T-helper 2 cell treated with Interferon-gamma antibody and Interleukin-4, amounts not matched to agents 5 μg/mL and 100 μg/mL, for 36 hours (primary cell): ENCODE results near the gene TMEM98.
A peak's percentile ranks its signal among the peaks of the same experiment; 100 is the strongest.
"Not testable (repeated sequence)": the region's sequence is repeated elsewhere in the genome, so short reads cannot be mapped to it uniquely, and the experiment has no call there.

ENCODE experiments used
- DNase-seq: peaks from one replicate; pipeline ENCODE4 v3.0.0; 2021; ENCODE audit warnings: low spot score
- H3K27ac Mint-ChIP-seq: one replicate; pipeline ENCODE4 v1.8.0; 2021; ENCODE audit warnings: mild to moderate bottlenecking, mixed read lengths
- H3K27me3 Mint-ChIP-seq: one replicate; pipeline ENCODE4 v1.8.0; 2021; ENCODE audit warnings: low read depth, mixed read lengths
- H3K36me3 Mint-ChIP-seq: one replicate; pipeline ENCODE4 v1.8.0; 2021; ENCODE audit warnings: low read depth, mixed read lengths
- H3K4me1 Mint-ChIP-seq: one replicate; pipeline ENCODE4 v1.8.0; 2021; ENCODE audit warnings: low read depth, mixed read lengths
- H3K4me3 Mint-ChIP-seq: one replicate; pipeline ENCODE4 v1.8.0; 2022; ENCODE audit warnings: mild to moderate bottlenecking, moderate library complexity, mixed read lengths
- H3K9me3 Mint-ChIP-seq: one replicate; pipeline ENCODE4 v1.8.0; 2021; ENCODE audit warnings: mixed read lengths

The TMEM98 gene

DNA sequence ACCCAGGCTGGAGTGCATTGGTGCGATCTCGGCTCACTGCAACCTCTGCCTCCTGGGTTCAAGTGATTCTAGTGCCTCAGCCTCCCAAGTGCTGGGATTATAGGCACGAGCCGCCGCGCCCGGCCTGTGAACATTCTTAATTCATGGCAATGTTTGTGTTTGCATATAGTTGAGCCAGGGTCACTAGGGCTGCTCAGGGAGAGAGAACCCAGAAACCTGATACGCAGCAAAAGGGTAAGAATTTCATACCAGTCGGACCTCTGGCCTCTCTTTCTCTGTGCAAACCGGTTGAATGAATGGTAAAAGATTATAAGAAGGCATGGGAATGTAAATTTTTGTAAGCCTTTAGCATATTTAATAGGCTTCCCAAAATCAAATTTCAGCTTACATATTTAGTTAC lies 6.9 kb upstream of the TMEM98 start:
- H3K9me3 Mint-ChIP-seq: no peaks in the 10 kb centered on the region
- H3K27me3 Mint-ChIP-seq: peaks cover 3% of the 10 kb centered on the region
- DNase-seq: no peak
- H3K4me3 Mint-ChIP-seq: no peak overlapping the region
- H3K4me1 Mint-ChIP-seq: peaks cover 19% of the 10 kb centered on the region
- H3K36me3 Mint-ChIP-seq: no peaks in the 10 kb centered on the region
- no peak overlapping the region for H3K27ac Mint-ChIP-seq

DNA sequence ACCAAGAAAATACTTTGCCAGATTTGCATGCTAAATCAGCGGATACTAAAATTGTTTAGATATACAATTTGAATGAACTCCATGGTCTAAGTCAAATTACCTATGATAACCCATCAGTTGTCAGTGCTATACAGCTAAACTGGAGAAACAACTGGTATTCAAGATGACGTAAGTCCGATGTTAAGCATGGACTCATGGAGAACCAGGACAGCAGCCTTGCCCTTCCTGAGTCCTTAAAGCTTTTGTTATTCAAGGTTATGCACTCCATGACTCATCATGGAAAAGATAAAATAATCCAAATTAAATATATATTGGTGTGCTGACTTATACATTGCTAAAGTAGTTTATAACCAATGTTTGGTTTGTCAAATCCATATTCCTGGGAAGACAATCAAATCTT lies 4.0 kb upstream of the TMEM98 start:
- H3K4me3 Mint-ChIP-seq, H3K27ac Mint-ChIP-seq, H3K4me1 Mint-ChIP-seq, H3K36me3 Mint-ChIP-seq, DNase-seq, H3K9me3 Mint-ChIP-seq: not testable (repeated sequence)
- peaks cover 11% of the 10 kb centered on the region for H3K27me3 Mint-ChIP-seq

DNA sequence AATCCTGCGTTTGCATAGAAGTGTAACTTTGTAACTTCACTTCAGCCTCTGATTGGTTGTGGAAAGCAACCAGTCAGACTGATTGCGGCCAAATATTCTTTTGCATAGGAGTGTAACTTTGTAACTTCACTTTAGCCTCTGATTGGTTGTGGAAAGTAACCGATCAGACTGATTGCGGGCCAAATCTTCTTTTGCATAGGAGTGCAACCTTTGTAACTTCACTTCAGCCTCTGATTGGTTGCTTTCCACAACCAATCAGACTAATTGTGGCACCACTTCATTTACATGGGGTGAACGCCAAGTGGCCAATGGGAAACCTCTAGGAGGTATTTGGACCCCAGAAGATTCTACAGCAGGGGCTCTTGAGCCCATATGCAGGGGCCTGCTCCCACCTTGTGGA lies 1.8 kb upstream of the TMEM98 start:
- peaks cover 22% of the 10 kb centered on the region for H3K27me3 Mint-ChIP-seq

DNA sequence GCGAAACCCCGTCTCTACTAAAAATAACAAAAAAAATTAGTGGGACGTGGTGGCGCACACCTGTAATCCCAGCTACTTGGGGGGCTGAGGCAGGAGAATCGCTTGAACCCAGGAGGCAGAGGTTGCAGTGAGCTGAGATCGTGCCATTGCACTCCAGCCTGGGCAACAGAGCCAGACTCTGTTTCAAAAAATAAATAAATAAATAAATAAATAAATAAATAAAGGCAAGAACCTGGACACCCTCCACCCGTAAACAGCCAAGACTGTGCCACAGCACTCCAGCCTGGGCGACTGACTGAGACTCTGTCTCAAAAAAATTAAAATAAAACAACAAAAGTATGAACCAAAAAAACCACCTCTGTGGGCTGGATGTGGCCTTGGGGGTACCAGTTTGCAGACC lies 1.2 kb upstream of the TMEM98 start:
- H3K27ac Mint-ChIP-seq, H3K9me3 Mint-ChIP-seq, DNase-seq, H3K36me3 Mint-ChIP-seq, H3K4me3 Mint-ChIP-seq, H3K4me1 Mint-ChIP-seq: not testable (repeated sequence)
- peaks cover 27% of the 10 kb centered on the region for H3K27me3 Mint-ChIP-seq

More for the DNA sequence above, 1.8 kb upstream of the TMEM98 start:
- Mint-ChIP-seq H3K4me3 (no peak overlapping the region), H3K9me3 (no peaks in the 10 kb centered on the region), H3K4me1 (peaks cover 6% of the 10 kb centered on the region), H3K36me3 (no peaks in the 10 kb centered on the region), H3K27ac (no peak overlapping the region)
- DNase-seq: no peak

DNA sequence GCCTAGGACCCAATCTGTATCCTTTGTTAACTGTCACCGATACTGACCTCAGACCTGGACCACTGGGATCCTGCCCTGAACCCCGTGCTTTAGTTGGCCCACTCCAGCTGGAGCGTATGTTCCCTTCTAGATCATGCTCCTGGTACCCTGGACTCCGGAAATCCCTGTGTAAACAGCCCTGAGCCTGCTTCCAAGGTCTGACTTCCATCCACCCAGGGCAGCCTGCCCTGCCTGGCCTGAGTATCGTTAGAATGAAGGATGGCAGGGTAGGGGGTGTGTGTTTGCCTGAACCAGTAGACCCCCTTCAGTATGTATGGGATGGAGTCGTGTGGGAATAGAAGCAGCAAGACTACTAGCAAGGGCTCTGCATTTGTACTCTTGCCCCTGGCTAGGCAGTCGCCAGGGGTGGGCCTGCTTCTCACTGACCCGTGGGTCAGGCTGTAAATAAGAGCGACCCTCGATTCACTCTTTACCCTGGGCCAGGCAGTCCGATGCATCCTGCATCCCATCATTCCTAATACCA lies 691 bp upstream of the TMEM98 start:
- Mint-ChIP-seq H3K4me1 (peaks cover 6% of the 10 kb centered on the region), H3K36me3 (no peaks in the 10 kb centered on the region), H3K4me3 (peak overlapping the region; percentile 73), H3K9me3 (no peaks in the 10 kb centered on the region), H3K27me3 (peaks cover 27% of the 10 kb centered on the region), H3K27ac (no peak overlapping the region)
- DNase-seq: no peak

DNA sequence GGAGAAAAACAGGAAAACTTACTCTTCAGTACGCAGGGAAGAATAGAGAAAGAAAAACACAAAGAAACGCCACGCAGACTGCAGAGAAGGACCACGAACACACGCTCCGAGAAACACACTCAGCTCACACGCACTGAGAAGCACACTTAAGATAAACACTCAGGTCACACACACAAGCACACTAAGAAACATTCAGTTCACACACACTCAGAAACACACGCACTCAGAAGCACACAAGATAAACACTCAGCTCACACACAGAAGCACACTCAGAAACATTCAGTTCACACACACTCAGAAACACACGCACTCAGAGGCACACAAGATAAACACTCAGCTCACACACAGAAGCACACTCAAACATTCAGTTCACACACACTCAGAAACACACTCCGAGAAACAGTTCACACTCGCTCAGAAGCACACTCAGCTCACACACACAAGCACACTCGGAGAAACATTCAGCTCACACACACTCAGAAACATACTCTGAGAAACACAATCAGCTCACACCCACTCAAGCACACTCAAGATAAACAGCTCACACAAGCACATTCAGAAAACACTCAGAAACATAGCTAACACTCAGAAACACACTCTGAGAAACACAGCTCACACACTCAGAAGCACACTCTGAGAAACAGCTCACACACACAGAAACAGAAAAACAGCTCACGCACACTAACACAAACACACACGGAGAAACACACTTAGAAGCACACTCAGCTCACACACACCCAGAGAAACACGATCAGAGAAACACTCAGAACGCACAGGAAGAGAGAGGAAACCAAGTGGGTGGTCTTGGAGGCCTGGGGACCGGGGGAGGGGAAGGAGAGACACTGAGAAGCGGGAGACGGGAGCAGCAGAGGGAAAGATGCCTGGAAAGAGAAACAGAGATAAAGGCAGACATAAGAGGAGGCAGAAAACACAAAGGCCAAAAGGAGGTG lies 908 bp downstream of the TMEM98 start:
- H3K27me3 Mint-ChIP-seq: peaks cover 31% of the 10 kb centered on the region
- no peaks in the 10 kb centered on the region for H3K9me3 Mint-ChIP-seq
- H3K36me3 Mint-ChIP-seq: no peaks in the 10 kb centered on the region
- DNase-seq: no peak
- H3K4me3 Mint-ChIP-seq: no peak overlapping the region
- H3K27ac Mint-ChIP-seq: no peak overlapping the region
- peaks cover 6% of the 10 kb centered on the region for H3K4me1 Mint-ChIP-seq

DNA sequence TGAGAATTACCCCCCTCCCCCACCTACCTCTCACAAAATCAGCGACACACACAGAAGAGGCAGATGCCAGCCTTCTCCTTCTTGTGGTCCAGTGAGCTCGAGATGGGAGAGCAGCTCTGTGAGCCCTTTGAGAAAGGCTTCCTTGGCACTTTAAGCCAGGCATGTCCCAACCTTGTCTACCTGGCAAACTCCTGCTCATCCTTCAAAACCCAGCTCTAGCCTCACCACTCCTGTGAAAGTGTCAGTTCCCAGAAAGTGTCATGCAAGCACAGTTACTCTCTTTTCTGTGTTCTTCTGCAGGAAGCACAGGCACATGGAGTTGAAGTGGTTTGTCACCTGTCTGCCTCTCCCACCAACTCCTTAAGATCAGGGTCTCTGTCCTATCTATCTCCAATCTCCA lies 1.6 kb downstream of the TMEM98 start:
- Mint-ChIP-seq H3K27ac (no peak overlapping the region), H3K4me1 (peaks cover 6% of the 10 kb centered on the region), H3K9me3 (no peaks in the 10 kb centered on the region), H3K27me3 (peaks cover 32% of the 10 kb centered on the region), H3K36me3 (no peaks in the 10 kb centered on the region), H3K4me3 (no peak overlapping the region)
- no peak for DNase-seq

DNA sequence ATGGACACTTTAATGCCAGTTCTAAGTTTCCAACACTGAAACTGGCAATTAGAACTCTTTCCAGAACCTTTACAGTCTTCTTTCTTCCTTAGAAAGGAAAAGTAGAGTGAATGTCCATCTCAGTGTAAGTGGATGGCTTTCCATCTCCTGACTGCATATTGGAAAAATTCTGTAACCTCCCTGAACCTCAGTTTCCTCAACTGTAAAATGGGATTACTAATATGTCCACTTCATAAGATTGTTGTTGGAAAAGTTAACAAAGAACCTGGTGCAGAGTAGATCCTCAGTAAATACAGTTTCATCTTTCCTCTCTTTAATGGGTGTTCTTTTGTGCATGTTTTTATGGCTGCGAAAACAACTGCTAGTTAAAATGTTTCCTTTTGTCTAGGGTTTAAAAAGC lies 2.6 kb downstream of the TMEM98 start:
- no peak for DNase-seq
- H3K4me3 Mint-ChIP-seq: no peak overlapping the region
- H3K27me3 Mint-ChIP-seq: peaks cover 30% of the 10 kb centered on the region
- H3K4me1 Mint-ChIP-seq: peaks cover 6% of the 10 kb centered on the region
- no peaks in the 10 kb centered on the region for H3K36me3 Mint-ChIP-seq
- no peak overlapping the region for H3K27ac Mint-ChIP-seq
- H3K9me3 Mint-ChIP-seq: no peaks in the 10 kb centered on the region

DNA sequence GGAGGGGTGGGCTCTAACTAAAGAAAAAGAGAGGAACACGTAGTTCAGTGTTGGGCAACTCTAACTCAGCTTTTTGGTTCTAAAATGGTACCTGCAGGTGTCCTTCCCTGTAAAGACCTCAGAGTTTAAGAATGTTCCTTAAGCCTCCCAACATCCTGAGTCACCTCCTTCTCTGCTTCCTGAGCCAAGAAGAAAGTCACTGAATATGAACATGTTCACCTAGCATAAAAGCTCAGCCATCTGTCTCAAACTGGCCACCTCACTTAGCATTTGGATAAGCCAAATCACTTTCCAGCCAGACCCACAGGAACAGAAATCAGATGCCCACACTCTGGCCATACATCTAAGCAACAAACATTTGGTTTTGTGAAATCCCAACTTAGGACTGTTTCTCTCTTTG lies 3.7 kb downstream of the TMEM98 start:
- Mint-ChIP-seq H3K27me3 (peaks cover 29% of the 10 kb centered on the region), H3K4me3 (no peak overlapping the region)
- DNase-seq: no peak

DNA sequence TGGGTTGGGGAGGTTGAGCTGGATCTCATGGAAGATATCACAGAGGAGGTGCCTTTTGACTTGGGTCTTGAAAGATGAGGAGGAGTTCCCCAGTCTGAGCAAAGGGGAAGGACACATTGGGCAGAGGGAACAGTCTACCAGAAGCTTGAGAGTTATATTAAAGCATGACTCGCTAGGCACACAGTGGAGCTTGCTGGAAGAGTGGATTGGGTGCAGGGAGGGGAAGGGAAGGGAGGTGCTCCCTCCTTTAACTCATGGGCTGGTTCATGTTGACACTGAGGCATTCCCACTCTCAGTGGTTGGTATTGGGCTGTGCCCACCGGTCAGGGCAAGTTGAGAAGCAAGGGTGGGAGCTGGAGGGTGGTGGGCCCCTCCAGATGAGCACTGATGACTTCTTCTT lies 5.9 kb downstream of the TMEM98 start:
- H3K36me3 Mint-ChIP-seq: no peaks in the 10 kb centered on the region
- no peak overlapping the region for H3K27ac Mint-ChIP-seq
- no peak overlapping the region for H3K4me3 Mint-ChIP-seq
- peaks cover 23% of the 10 kb centered on the region for H3K27me3 Mint-ChIP-seq
- DNase-seq: no peak
- no peaks in the 10 kb centered on the region for H3K9me3 Mint-ChIP-seq
- H3K4me1 Mint-ChIP-seq: peaks cover 8% of the 10 kb centered on the region

More for the DNA sequence above, 3.7 kb downstream of the TMEM98 start:
- H3K4me1 Mint-ChIP-seq: peaks cover 7% of the 10 kb centered on the region
- no peak overlapping the region for H3K27ac Mint-ChIP-seq
- H3K9me3 Mint-ChIP-seq: no peaks in the 10 kb centered on the region
- no peaks in the 10 kb centered on the region for H3K36me3 Mint-ChIP-seq

DNA sequence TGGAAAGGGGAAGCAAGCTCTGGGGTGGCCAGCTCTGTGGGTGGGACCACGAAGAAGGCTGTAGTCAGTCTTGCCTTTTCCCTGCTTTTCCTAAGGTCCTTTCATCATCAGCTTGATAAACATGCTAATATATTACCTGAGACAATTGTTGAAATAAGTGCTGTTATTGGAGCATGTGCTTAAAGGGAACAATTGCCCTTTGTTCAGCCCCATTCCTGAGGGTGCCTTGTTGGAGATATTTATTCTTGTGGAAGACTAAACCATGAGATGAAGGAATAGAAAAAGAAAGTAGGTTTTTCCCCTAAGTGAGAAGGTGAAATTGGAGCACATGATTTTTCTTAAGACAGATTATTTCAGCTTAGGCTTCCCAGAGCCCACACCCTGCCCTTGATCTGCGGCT lies 7.8 kb downstream of the TMEM98 start:
- peaks cover 7% of the 10 kb centered on the region for H3K4me1 Mint-ChIP-seq
- H3K27me3 Mint-ChIP-seq: peaks cover 12% of the 10 kb centered on the region
- H3K36me3 Mint-ChIP-seq: no peaks in the 10 kb centered on the region
- H3K4me3 Mint-ChIP-seq: no peak overlapping the region
- no peak overlapping the region for H3K27ac Mint-ChIP-seq
- DNase-seq: no peak
- H3K9me3 Mint-ChIP-seq: no peaks in the 10 kb centered on the region

DNA sequence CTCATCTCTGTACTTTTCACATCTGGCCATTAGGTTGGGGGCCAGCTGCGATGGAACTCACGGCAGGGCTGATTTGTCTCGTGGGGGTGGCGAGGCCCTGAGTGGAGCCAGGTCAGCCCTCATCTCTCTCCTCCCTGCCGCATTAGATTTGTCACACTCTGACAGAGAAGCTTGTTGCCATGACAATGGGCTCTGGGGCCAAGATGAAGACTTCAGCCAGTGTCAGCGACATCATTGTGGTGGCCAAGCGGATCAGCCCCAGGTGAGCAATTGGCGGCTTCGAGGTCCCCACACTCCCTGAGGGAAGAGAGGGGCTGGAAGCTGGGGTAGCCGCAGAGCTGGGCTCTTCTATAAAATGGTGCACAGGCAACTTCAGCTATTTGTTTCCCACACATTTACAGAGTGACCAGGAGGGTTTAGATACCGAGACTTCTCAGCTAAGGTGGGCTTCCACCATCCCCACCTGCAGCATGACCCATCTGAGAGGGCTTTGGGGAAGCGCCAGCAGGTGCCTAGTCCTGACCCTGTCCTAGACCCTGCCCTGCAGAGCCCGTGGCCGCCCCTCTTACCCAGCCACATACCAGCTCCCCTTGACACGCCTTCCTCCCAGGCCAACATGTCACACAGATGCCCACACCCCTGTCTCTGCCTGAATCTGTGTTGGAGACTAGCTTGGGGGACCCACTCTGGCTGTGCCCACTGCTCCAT lies 8.4 kb downstream of the TMEM98 start:
- peaks cover 7% of the 10 kb centered on the region for H3K4me1 Mint-ChIP-seq
- peaks cover 11% of the 10 kb centered on the region for H3K27me3 Mint-ChIP-seq

DNA sequence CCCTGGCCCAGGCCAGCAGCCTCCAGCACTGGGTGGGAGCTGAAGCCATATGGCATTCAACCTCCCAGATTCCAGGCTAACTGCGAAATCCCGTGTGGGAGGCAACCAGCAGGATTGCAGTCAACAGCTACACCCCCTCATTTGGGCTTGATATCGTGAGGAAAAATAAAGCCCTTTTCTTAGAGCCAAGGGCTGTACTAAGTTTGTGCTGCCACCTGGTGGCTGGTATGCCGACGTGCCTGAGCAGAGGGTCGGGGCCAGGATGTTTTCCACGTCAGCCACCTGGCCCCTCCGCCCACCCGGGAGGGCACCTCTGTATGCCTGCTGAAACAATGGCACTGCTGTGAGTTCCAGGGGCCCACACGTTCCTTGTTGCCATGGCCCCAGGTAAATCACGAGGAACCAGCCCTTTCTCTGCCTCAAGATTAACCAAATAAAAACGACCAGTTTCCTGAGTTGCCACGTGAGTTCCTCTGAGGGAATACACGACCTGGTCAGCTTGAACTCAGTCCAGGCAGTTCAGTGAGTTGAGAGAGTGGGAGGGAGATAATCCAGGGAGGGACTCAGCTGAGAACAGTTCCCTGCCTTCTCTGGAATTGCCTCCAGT lies 9.0 kb downstream of the TMEM98 start:
- H3K4me1 Mint-ChIP-seq: peaks cover 7% of the 10 kb centered on the region
- H3K9me3 Mint-ChIP-seq: peaks cover 4% of the 10 kb centered on the region
- H3K4me3 Mint-ChIP-seq: peak overlapping the region; percentile 40
- no peak overlapping the region for H3K27ac Mint-ChIP-seq
- H3K36me3 Mint-ChIP-seq: peaks cover 4% of the 10 kb centered on the region
- DNase-seq: peak; percentile 64
- H3K27me3 Mint-ChIP-seq: peaks cover 6% of the 10 kb centered on the region

More for the DNA sequence above, 8.4 kb downstream of the TMEM98 start:
- peaks cover 2% of the 10 kb centered on the region for H3K9me3 Mint-ChIP-seq
- H3K4me3 Mint-ChIP-seq: no peak overlapping the region
- H3K27ac Mint-ChIP-seq: no peak overlapping the region
- no peak for DNase-seq
- peaks cover 2% of the 10 kb centered on the region for H3K36me3 Mint-ChIP-seq
